Ishikawa (cell line): Measurements from ENCODE around the gene CARD9.

Experiments used
- CEBPB ChIP-seq: IDR thresholded peaks from 2 replicates; pipeline ENCODE4 v1.6.1; 2012
- CREB1 ChIP-seq: IDR thresholded peaks from 2 replicates; pipeline ENCODE4 v1.6.1; 2012; ENCODE audit warnings: low read depth
- EP300 ChIP-seq: IDR thresholded peaks from 2 replicates; pipeline ENCODE4 v1.6.1; 2012; ENCODE audit warnings: borderline replicate concordance
- NFIC ChIP-seq: IDR thresholded peaks from 2 replicates; pipeline ENCODE4 v1.6.1; 2012
- TAF1 ChIP-seq: IDR thresholded peaks from 2 replicates; pipeline ENCODE4 v1.6.1; 2012; ENCODE audit warnings: low read depth, mild to moderate bottlenecking
- TEAD4 ChIP-seq: IDR thresholded peaks from 2 replicates; pipeline ENCODE4 v1.6.1; 2012
- TF ChIP-seq, protein P1 (sequence below): IDR thresholded peaks from 2 replicates; pipeline ENCODE4 v1.6.1; 2012; ENCODE audit warnings: low read depth, mild to moderate bottlenecking
- TF ChIP-seq, protein P2 (sequence below): IDR thresholded peaks from 2 replicates; pipeline ENCODE4 v1.6.1; 2012

DNA sequence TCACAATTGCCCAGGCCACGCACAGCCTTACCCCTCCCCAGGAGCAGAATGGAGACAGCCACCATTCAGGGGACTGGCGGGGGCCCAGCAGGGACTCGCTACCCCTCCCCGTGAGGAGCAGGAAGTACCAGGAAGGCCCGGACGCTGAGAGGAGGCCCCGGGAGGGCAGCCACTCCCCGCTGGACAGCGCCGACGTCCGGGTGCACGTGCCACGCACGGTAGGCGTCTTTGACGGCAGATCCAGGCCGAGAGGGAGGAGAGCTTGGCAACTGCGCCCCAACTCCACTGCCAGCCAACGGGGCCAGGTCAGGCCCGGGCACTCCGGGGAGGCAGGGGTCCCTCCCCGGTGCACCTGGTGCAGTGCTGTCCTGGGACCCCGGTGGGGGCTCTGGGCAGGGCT is 23.9 kb downstream of the CARD9 start:
- TF ChIP-seq, protein P1, sequence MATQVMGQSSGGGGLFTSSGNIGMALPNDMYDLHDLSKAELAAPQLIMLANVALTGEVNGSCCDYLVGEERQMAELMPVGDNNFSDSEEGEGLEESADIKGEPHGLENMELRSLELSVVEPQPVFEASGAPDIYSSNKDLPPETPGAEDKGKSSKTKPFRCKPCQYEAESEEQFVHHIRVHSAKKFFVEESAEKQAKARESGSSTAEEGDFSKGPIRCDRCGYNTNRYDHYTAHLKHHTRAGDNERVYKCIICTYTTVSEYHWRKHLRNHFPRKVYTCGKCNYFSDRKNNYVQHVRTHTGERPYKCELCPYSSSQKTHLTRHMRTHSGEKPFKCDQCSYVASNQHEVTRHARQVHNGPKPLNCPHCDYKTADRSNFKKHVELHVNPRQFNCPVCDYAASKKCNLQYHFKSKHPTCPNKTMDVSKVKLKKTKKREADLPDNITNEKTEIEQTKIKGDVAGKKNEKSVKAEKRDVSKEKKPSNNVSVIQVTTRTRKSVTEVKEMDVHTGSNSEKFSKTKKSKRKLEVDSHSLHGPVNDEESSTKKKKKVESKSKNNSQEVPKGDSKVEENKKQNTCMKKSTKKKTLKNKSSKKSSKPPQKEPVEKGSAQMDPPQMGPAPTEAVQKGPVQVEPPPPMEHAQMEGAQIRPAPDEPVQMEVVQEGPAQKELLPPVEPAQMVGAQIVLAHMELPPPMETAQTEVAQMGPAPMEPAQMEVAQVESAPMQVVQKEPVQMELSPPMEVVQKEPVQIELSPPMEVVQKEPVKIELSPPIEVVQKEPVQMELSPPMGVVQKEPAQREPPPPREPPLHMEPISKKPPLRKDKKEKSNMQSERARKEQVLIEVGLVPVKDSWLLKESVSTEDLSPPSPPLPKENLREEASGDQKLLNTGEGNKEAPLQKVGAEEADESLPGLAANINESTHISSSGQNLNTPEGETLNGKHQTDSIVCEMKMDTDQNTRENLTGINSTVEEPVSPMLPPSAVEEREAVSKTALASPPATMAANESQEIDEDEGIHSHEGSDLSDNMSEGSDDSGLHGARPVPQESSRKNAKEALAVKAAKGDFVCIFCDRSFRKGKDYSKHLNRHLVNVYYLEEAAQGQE = peak; percentile 38; the same call in 1 of the 2 replicates
- TF ChIP-seq TAF1 = no peak
- TF ChIP-seq, protein P2, sequence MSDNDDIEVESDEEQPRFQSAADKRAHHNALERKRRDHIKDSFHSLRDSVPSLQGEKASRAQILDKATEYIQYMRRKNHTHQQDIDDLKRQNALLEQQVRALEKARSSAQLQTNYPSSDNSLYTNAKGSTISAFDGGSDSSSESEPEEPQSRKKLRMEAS = no peak
- TF ChIP-seq NFIC = no peak
- no peak for TF ChIP-seq CEBPB
- TF ChIP-seq TEAD4 = no peak
- TF ChIP-seq EP300 = no peak
- no peak for TF ChIP-seq CREB1
